ENCODE results near the gene CHTF18. TPM values are rescaled to one million over a fixed set of nuclear protein-coding genes. Genes with fewer than 3 reads are reported as not detected.
"Not testable (repeated sequence)": the region's sequence is repeated elsewhere in the genome, so short reads cannot be mapped to it uniquely, and the experiment has no call there.

Gene CHTF18
- total and polyA plus RNA-seq, 10 of the 15 experiments (the other 5 are each of a cell fraction or from before 2014, with no cell fraction given): 1.6 to 87.8 (median 19.4) TPM

DNA sequence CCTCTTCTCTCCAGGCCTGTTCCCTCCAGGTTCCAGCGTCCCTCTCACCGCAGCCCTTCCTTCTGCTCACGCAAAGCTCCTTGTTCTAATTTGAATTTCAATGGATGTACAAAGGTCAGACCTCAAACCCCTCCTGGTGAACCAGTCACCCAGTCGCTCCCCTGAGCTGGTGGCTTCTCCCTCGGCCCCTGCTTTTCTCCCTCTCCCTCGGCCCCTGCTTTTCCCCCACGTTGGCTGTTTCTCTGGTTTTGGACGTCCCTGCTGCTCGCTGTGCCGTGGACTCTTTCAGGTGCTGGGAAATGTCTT, 36.5 kb upstream of the CHTF18 start (continued):
- TF ChIP-seq, protein P1, sequence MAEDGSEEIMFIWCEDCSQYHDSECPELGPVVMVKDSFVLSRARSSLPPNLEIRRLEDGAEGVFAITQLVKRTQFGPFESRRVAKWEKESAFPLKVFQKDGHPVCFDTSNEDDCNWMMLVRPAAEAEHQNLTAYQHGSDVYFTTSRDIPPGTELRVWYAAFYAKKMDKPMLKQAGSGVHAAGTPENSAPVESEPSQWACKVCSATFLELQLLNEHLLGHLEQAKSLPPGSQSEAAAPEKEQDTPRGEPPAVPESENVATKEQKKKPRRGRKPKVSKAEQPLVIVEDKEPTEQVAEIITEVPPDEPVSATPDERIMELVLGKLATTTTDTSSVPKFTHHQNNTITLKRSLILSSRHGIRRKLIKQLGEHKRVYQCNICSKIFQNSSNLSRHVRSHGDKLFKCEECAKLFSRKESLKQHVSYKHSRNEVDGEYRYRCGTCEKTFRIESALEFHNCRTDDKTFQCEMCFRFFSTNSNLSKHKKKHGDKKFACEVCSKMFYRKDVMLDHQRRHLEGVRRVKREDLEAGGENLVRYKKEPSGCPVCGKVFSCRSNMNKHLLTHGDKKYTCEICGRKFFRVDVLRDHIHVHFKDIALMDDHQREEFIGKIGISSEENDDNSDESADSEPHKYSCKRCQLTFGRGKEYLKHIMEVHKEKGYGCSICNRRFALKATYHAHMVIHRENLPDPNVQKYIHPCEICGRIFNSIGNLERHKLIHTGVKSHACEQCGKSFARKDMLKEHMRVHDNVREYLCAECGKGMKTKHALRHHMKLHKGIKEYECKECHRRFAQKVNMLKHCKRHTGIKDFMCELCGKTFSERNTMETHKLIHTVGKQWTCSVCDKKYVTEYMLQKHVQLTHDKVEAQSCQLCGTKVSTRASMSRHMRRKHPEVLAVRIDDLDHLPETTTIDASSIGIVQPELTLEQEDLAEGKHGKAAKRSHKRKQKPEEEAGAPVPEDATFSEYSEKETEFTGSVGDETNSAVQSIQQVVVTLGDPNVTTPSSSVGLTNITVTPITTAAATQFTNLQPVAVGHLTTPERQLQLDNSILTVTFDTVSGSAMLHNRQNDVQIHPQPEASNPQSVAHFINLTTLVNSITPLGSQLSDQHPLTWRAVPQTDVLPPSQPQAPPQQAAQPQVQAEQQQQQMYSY (CRISPR knock-in tag; IDR thresholded peaks at IDR 0.05): no peak
- TF ChIP-seq TBL1XR1 (IDR thresholded peaks at IDR 0.05; ENCODE audit: low read depth, low read length) (no peak), HDAC6 (IDR thresholded peaks at IDR 0.05; ENCODE audit: unreplicated experiment) (no peak), POU2F2 (IDR thresholded peaks at IDR 0.05; ENCODE audit: borderline replicate concordance, low read depth, low read length) (no peak)
- TF ChIP-seq, protein P2, sequence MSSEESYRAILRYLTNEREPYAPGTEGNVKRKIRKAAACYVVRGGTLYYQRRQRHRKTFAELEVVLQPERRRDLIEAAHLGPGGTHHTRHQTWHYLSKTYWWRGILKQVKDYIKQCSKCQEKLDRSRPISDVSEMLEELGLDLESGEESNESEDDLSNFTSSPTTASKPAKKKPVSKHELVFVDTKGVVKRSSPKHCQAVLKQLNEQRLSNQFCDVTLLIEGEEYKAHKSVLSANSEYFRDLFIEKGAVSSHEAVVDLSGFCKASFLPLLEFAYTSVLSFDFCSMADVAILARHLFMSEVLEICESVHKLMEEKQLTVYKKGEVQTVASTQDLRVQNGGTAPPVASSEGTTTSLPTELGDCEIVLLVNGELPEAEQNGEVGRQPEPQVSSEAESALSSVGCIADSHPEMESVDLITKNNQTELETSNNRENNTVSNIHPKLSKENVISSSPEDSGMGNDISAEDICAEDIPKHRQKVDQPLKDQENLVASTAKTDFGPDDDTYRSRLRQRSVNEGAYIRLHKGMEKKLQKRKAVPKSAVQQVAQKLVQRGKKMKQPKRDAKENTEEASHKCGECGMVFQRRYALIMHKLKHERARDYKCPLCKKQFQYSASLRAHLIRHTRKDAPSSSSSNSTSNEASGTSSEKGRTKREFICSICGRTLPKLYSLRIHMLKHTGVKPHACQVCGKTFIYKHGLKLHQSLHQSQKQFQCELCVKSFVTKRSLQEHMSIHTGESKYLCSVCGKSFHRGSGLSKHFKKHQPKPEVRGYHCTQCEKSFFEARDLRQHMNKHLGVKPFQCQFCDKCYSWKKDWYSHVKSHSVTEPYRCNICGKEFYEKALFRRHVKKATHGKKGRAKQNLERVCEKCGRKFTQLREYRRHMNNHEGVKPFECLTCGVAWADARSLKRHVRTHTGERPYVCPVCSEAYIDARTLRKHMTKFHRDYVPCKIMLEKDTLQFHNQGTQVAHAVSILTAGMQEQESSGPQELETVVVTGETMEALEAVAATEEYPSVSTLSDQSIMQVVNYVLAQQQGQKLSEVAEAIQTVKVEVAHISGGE (CRISPR knock-in tag; IDR thresholded peaks at IDR 0.05): no peak

DNA sequence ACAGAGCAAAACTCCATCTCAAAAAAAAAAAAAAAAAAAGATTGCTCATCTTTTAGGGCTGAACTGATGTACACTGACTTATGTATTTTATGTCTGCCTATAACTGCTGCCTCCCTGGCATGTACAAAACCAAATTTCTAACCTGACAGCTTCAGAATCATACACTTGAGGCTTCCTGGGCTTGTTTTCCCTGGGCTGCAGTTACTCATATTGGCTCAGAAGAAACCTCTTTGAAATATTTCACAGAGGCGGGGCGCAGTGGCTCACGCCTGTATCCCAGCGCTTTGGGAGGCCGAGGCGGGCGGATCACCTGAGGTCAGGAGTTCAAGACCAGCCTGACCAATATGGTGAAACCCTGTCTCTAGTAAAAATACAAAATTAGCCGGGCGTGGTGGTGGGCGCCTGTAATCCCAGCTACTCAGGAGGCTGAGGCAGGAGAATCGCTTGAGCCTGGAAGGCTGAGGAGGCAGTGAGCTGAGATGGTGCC, 34.3 kb upstream of the CHTF18 start:
- FAIRE-seq; SMC1A ChIA-PET (ENCODE audit: uncharacterized antibody, unreplicated experiment); H3K4me2 ChIP-seq (ENCODE audit: control insufficient read depth, insufficient read depth); CTCF ChIA-PET; H3K79me2 ChIP-seq (ENCODE audit: control insufficient read depth, insufficient read depth, low read length); H3K4me3 ChIP-seq; H3K27me3 ChIP-seq (replicated peaks in 1 of 2; ENCODE audit: control insufficient read depth in 2 of 2, insufficient read depth in 2 of 2, low read length in 1 of 2); H3K36me3 ChIP-seq (ENCODE audit: control insufficient read depth in 2 of 2, insufficient read depth in 2 of 2, low read length in 1 of 2); H4K20me1 ChIP-seq (ENCODE audit: control insufficient read depth, insufficient read depth); H3K9ac ChIP-seq (ENCODE audit: control insufficient read depth, insufficient read depth, low read length); H3K9me3 ChIP-seq (replicated peaks; ENCODE audit: control insufficient read depth, insufficient read depth, low read length); POLR2A ChIA-PET; intact Hi-C loops (cut with micrococcal nuclease; ENCODE audit: unreplicated experiment); ATAC-seq; DNase-seq (ENCODE audit: low read depth, low spot score); H2AFZ ChIP-seq (ENCODE audit: control insufficient read depth, low read depth, low read length); BruUV-seq (replicated peaks); H3K27ac ChIP-seq (ENCODE audit: control insufficient read depth, insufficient read depth); in situ Hi-C loops (cut with MboI); H3K4me1 ChIP-seq (ENCODE audit: control insufficient read depth, insufficient read depth, low read length): not testable (repeated sequence)
- WGBS (ENCODE audit: insufficient coverage, insufficient replicate concordance, low lambda C conversion rate, missing lambda C conversion rate): 59% methylated on average over 11 of the region's 11 CpGs
- RAD21 ChIA-PET (ENCODE audit: unreplicated experiment): interaction anchor here (0.5 to 0.6 kb wide), 2 partner anchors 311 to 387 kb away, joined by 3 read pairs; no protein-coding TSS in a partner anchor

Measured in GM12878 (cell line).